GM19395 (cell line): ENCODE data around the gene EDDM3A.
"Not testable (repeated sequence)": the region's sequence is repeated elsewhere in the genome, so short reads cannot be mapped to it uniquely, and the experiment has no call there.

Experiments used
- ATAC-seq: cut with Tn5 transposase; IDR thresholded peaks from one replicate; pipeline ENCODE4 v1.9.1; 2021; ENCODE audit warnings: mild to moderate bottlenecking, moderate library complexity; ENCODE audit not compliant: unreplicated experiment

EDDM3A gene, protein sequence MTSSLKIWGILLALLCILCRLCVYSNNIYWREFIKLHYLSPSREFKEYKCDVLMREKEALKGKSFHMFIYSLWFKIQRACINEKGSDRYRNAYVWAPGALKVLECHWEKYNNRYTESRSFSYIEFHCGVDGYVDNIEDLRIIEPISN

DNA sequence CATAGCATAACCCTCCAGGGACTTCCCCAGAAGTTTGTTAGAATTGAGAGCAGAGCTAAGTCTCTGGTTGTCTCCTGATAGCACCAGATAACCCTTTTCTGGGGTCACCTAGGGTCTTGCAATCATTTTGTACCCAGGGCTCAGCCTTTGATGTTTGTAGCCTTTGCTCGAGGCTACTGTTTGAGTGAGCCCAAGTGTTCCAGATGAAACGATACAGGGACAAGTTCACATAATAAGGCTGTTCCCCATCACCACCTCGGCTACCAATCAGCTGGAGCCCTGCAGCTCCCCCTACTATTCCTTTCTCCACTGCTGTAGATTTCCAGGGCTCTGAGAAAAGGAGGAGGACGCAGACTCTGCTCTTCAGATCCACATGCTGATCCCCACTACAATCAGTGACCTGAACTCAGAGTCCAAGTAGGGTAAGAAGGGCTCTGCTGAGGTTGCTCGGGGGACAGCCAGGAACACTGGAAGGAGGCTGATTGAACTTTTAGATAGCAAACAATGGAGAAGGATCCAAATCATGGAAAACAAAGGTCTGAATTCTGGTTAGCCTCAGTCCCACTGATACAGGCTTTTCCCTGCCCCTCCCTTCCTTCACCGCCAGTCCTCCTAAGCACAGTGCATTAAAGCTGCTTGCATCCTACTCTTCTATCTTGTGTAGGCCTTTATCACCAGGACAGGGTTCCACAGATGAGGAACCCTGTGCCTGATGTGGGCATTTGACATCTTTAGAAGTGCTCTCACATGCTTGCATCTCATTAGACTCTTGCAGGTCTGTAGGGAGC lies at the start of gene EDDM3A:
Gene EDDM3A, plus strand, starts transcription at position 317 of the 788 bp plus-strand sequence. CDS start 1,694 bp downstream, outside the sequence.
- no peak for ATAC-seq

DNA sequence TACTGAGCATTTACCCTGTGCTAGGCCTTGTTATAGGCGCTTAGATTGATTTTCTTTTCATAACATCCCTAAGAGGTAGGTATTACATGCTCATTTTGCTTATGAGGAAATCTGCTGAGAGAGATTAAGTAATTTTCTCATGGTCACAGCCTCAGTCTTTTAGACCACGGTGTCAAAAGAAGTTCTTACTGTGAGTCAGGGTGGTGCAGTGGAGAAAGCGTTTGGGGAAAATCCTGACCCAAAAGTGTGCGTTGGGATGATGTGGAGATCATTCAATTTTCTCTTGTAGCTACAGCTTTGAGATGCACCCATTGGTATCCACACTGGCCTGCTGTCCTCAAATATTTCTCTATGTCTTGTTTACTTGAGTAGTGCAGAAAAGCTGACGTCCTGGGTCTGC lies 48.9 kb upstream of the EDDM3A start:
- no peak for ATAC-seq

DNA sequence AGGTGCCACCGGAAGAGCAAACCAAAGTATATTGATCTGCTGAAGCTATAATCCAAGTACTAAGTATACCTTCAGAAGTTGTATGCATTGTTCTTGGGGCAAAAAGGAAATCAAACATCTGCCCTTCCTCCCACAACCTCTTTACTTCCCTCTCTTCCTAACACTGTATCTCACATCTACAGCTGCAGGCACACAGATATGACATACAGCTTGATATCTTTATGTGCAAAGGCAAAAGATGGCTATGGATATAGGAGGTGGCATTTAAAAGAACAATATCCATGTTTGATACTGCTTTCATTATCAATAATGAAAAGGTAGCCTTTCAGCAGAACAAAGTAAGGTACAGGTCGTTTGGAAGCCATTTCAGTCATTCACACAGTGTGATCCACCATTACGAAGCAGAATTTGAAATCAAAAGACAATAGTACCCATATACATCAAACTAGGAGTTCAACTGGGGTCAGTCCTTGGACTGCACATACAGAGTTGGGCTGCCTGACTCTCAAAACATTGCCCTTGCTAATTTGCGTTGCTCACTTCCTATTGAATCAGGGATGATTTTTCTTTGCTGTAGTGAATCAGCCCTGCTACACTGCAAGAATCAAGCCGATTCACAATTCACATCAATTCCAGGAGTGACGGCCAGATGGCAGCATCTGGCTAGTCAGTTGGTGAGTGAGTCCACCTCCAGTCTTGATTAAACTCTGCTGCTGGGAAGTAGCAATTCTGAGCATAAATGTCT lies 48.2 kb upstream of the EDDM3A start:
- peak; percentile 62 for ATAC-seq

DNA sequence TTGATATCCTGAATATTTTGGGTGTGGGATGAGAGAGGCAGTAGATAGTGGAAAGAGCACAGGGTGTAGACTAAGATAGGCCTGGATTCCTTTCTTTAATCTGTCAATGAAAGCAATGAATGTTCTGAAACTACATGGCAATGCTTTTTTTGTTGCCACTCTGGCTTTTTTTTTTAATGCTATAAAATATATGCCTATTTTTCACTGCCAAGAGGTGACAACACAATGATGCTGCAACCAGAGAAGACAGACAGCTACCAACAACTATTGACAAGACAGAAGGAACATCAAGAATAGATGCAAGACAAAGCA lies 47.7 kb upstream of the EDDM3A start:
- no peak for ATAC-seq

DNA sequence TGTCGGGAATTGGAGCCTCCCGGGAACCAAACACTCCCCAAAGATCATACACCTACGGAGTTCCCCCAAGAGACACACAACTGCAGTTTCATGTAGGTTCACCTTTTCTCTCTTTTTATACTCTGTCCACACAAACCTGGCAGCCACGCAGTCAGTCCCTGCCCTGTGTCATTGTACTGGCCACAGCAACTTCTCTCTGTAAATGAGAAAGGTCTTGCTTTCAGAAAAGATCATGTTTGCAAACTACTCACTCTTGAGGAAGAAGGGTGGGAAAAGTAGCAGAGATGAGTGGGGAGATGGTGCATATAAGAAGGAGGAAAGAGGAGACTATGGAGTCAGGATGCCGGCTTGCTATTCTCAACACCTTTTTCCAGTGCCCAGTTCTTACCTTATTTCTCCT lies 46.8 kb upstream of the EDDM3A start:
- ATAC-seq = no peak

DNA sequence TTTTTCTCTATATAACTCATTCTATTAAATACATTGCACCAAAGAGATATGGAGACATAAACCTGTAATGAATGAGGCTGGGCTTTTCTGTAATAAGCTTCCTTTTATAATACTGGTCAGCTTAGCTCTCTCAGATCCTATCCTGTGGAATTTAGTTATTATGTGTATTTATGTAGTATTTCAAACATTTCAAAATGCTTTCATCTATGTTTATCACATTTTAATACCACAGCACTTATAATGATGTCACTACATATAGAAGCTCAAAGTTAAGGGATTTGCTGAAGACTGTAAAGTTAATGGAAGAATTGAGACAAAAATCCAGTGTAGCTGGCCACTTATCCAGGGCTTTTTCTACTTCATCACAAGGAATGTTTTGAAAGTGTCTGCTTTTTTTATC lies 45.8 kb upstream of the EDDM3A start:
- no peak for ATAC-seq

DNA sequence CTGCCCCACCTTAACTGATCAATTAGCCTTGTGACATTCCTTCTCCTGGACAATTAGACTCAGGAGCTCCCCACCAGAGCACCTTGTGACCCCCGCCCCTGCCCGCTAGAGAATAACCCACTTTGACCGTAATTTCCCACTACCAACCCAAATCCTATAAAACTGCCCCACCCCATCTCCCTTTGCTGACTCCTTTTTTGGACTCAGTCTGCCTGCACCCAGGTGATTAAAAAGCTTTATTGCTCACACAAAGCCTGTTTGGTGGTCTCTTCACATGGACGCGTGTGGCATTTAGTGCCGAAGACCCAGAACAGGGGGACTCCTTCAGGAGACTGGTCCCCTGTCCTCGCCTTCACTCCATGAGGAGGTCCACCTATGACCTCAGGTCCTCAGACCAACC lies 44.7 kb upstream of the EDDM3A start:
- not testable (repeated sequence) for ATAC-seq

DNA sequence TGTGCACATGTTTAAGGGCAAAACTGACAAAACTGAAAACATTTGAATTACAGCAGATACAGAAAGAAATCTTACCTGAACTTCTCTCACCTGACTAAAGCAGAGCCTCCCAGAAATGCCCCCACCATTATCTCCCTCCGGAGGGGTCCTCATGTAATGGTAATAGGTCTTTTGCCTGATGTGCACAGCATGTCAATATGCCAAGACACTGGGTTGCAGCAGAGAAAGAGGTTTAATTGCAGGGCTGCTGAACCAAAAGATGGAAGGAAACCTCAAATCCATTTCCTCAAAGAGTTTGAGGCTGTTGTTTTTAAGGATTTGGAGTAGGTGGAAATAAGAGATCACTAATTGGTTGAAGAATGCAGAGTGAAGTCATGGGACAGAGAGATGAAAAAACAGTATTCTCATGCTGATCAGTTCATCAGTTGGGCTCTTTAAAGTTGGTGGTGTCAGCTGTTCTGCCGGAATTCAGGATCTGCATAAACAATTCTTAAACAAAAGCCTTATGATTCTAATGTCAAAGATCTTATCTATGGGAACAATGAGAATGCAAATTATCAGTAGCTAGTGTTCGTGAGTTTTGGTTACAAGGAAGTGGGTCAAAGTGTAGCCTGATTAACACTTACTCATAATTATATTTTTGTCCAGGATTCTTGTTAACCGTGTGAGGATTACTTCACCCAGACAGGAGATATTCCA lies 38.9 kb upstream of the EDDM3A start:
- ATAC-seq = no peak

DNA sequence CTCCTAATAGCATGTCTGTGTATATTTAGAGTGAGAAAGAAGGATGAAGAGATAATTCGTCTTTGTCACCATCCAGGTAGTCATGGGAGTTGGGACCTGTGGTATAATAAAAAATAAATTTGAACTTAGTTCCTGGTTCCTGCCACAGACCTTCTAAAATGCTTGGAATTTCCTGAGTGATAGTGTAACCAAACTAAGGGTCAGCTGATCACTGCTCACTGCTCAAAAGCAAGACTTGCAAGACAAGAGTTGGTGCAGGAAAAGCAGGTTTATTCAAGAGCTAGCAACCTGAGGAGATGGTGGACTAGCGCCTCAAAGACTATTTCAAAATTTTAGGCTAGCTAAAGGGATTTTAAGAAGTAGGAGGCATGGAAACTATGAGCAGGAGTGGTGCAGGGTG lies 38.1 kb upstream of the EDDM3A start:
- ATAC-seq = no peak

DNA sequence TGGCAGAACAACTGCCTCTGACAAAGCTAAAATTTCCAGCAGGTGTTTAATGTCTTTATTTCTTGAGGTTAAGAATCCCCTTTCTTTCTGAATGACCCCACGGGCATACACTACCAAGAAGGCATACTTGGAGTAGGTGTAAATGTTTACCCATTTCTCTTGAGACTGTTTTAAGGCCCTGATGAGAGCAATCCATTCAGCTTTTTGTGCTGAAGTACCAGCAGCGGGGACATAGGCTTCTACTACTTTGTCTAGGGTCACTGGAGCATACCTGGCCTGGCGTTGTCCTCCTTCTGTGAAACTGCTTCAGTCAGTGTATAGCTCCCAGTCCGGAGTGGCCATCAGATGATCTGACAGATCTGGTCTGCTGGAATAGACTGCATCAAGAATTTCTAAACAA lies 34.4 kb upstream of the EDDM3A start:
- ATAC-seq = no peak

DNA sequence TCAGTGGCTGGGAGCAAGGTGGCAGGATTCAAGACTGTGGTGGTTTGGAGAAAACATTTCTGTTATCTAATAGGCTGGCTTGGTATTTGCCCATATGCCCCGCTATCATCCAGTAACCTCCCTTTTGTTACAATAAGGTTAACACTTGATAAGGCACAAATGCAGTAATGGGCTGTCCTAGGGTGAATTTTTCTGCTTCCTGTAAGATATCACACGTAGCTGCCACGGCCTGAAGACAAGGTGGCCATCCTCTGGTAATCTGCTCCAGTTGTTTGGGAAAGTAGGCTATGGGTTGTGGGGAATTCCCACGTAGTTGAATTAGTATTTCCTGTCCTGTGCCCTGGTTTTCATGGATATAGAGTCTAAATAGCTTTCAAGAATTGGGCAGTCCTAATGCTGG lies 34.0 kb upstream of the EDDM3A start:
- ATAC-seq = no peak

DNA sequence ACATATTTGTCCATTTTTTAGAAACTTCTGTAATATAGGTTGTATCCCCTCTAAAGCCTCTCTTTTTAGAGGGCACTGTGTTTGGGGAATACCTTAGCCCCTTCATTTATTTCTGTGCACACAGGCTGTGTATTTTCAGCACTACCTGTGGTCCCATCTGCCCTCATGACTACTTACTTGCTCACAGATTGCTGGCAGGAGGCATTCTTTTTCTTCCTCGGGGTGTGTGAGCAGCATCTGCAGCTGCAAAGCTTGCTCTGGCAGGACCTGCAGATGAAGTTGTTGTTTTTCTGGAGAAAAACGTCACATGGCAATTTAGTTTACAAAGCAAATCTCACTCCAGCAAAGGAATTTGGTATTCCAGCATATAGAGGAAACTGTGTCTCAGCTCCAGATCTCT lies 32.8 kb upstream of the EDDM3A start:
- no peak for ATAC-seq

DNA sequence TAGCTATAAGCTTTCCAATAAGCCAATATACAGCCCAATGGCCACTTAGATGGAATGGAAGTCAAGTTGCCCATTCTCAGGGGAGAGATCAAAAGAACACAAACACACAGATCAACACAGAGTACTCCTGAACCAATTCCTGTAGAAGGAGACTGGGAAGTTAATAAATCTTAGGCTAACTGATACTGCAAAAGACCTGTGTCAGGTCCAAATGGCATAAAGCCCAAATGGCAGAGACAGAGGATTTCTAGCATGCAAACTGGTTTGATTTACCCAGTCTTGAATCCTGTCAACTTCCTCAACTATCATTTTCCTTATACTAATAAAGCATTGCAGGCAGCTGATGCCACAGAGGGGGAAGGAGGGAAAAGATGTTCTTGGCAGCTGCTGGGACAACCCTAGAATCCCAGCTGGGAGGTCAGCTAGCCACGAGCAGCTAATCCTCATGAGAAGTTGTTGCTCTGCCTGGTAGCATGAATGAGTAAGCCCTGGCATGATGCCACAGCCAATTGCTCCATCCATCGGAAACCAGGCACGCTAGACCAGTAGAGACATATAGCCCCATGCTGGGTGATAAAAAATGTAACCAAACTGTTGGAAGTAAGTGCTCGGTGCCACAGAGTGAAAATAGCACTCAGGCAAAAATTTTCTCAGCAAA lies 31.0 kb upstream of the EDDM3A start:
- ATAC-seq = no peak

DNA sequence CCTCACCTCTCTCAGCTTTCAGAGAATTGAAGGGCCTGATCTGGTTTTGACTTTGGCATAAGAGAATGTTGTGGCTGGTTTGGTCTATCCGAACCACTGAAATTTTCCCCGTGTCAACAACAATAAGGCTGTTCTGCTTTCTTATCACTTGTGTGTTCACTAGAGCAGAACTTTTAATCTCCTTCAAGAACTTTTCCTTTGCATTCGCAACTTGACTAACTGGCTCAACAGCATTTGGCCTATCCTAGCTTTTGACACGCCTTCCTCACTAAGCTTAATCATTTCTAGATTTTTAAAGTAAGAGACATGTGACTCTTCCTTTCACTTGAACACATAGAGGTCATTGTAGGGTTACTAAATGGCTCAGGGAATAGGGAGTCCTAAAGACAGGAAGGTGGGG lies 25.9 kb upstream of the EDDM3A start:
- ATAC-seq = no peak

DNA sequence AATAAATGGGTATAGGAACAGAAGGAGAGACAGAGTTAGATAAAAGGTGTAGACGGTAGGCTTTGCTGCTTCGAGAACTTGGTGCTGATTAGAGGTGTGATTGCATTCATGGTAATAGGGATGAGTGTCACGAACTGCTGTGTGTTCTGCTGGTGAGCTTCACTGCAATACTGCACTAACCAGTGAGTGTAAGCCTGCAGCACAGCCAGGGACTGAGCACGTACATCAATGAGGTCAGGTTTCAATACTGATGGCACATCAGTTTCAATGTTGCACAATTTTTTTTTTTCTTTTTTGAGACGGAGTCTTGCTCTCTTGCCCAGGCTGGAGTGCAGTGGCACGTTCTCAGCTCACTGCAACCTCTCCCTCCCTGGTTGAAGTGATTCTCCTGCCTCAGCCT lies 24.9 kb upstream of the EDDM3A start:
- ATAC-seq = no peak

DNA sequence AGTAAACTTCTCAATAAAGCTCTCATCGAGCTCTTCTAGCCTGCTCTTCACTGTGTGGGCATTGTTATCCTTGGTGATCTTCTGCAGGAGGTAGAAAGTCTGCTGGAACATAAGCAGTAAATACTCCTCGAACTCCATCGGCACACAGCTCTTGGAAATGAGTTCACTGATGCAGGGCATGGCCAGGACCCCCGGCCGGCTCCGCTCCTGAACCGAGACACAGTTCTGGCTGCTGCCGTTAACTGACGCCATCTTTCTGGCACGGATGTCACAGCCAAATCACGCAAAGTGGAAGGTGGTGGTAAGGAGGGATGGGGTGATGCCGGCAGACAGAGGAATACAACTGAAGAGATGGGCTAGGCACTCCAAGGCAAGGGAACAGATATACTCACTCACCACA lies 23.7 kb upstream of the EDDM3A start:
- no peak for ATAC-seq

DNA sequence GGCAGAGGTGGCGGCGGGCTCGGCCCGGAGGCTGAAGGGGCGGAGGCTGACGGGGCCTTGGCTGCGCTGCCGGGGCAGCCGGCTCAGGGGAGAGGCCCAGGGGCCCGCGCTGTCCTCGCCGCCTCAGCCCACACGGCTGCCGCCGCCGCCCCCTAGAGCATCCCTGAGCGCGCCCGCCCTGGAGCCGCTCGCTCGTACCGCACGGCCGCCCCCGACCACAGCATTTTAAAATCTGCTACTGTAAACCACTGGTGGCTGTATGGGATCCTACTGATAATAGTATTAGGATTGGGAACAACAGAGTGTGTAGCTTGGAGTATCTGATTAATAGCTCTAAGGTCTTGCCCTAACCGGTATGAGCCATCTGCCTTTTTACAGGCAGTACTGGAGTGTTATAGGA lies 22.2 kb upstream of the EDDM3A start:
- ATAC-seq = no peak

DNA sequence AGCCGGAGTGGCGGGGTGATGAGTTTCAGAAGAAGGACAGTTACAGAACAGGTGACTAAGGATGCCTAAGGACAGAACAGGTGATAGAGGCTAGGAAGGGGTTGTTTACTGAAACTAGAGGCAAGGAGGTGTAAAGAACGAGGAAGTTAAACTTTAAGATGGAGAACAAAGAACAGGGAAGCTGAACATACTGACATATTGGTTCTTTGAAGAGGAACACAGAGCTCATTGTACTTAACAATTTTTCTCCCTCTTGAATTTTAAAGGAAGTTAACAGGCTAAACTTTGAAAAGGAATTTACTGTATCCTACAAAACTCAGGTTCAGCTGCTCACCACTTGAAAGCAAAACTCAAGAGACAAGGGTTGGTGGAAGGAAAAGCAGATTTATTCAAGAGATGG lies 19.6 kb upstream of the EDDM3A start:
- not testable (repeated sequence) for ATAC-seq

DNA sequence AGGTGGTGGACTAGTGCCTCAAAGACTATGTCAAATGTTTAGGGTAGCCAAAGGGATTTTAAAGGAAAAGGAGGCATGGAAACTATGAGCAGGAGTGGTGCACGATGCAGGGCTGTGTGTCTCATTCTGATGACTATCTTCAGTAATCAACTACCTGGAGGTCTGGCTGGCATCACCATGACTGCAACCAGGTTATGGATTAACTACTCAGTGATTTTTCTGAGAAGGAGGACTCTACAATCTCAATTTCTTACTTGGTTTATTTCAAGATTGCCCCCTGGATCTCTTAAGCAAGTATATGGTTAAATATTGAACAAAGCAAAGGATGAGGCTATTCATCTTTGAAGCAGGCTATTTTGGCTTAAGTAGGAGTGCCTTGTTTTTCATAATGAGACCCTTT lies 19.2 kb upstream of the EDDM3A start:
- no peak for ATAC-seq

DNA sequence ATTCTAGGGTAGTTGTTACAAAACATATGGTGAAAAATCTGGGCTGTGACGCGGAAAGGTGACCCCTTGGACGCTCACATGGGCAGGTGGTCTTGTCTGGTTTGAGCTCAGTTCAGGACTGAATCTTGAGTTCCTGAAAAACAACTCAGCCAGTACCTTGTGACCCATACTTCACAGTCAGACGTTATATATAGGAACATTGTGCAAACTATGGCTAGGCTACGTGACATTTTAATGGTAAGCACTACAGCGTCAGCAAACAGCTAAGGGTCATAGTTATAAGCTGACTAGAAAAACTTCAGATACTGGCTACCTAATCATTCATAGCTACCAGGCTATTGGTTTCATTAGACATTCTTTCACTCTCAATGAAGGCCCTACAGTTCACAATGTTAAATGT lies 14.8 kb upstream of the EDDM3A start:
- ATAC-seq = no peak

DNA sequence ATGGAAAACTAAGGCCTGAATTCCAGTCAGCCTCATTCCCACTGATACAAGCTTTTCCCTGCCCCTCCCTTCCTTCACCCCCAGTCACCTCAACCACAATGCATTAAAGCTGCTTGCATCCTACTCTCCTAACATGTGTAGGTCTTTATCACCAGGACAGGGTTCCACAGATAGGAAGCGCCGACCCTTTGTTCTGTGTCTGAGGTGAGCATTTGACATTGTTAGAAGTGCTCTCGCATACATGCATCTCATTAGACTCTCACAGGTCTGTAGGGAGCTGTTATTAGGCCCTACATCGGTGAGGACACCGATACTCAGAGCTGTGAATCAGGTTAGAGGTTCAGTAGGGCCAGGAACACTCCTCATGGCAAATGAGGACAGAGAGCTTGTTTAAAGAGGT lies 13.2 kb upstream of the EDDM3A start:
- no peak for ATAC-seq
